Superior temporal gyrus (tissue), 1 donor: ENCODE results near the gene LAP3.
"Not testable (repeated sequence)": the region's sequence is repeated elsewhere in the genome, so short reads cannot be mapped to it uniquely, and the experiment has no call there.

ENCODE experiments used
- DNase-seq: peaks from one replicate; pipeline ENCODE4 v3.0.0-alpha.2; 2016; ENCODE audit errors: extremely low spot score

Gene LAP3

GRCh38 chr4:17576932-17577664 is at the start of gene LAP3:
LAP3 (plus strand) TSS chr4:17577198; CDS start chr4:17577466, 268 bp downstream.
- DNase-seq = peak; percentile 97

- no peak for DNase-seq
Measured at GRCh38 chr4:17528551-17529165, 48.3 kb upstream of the LAP3 start.

GRCh38 chr4:17531538-17532285 is 45.3 kb upstream of the LAP3 start:
- no peak for DNase-seq

GRCh38 chr4:17534705-17535104 is 42.3 kb upstream of the LAP3 start:
- no peak for DNase-seq

- DNase-seq = no peak
Measured at GRCh38 chr4:17535242-17535641, 41.8 kb upstream of the LAP3 start.

GRCh38 chr4:17535906-17536305 is 41.1 kb upstream of the LAP3 start:
- DNase-seq = no peak

- not testable (repeated sequence) for DNase-seq
Measured at GRCh38 chr4:17537060-17537459, 39.9 kb upstream of the LAP3 start.

GRCh38 chr4:17544205-17544604 is 32.8 kb upstream of the LAP3 start:
- peak; percentile 98 for DNase-seq

- DNase-seq = peak; percentile 90
Measured at GRCh38 chr4:17544831-17545234, 32.2 kb upstream of the LAP3 start.

GRCh38 chr4:17545374-17546140 is 31.4 kb upstream of the LAP3 start:
- DNase-seq = no peak

- no peak for DNase-seq
Measured at GRCh38 chr4:17546222-17546621, 30.8 kb upstream of the LAP3 start.

- DNase-seq = no peak
Measured at GRCh38 chr4:17546678-17547077, 30.3 kb upstream of the LAP3 start.

- DNase-seq = no peak
Measured at GRCh38 chr4:17550549-17550948, 26.4 kb upstream of the LAP3 start.

- DNase-seq = no peak
Measured at GRCh38 chr4:17552427-17552826, 24.6 kb upstream of the LAP3 start.

- DNase-seq = no peak
Measured at GRCh38 chr4:17554568-17554967, 22.4 kb upstream of the LAP3 start.

- DNase-seq = no peak
Measured at GRCh38 chr4:17556498-17556897, 20.5 kb upstream of the LAP3 start.

- no peak for DNase-seq
Measured at GRCh38 chr4:17557880-17558279, 19.1 kb upstream of the LAP3 start.

GRCh38 chr4:17558941-17559708 is 17.9 kb upstream of the LAP3 start:
- DNase-seq = no peak

GRCh38 chr4:17559709-17560048 is 17.3 kb upstream of the LAP3 start:
- no peak for DNase-seq

GRCh38 chr4:17560065-17560673 is 16.8 kb upstream of the LAP3 start:
- no peak for DNase-seq
